Embryonic facial prominence (tissue), 1 donor: ENCODE measurements around the gene ALG2.

ENCODE experiments used
- DNase-seq: peaks from one replicate; pipeline ENCODE4 v3.0.0-alpha.2; 2016; ENCODE audit errors: extremely low spot score

Gene ALG2

DNA sequence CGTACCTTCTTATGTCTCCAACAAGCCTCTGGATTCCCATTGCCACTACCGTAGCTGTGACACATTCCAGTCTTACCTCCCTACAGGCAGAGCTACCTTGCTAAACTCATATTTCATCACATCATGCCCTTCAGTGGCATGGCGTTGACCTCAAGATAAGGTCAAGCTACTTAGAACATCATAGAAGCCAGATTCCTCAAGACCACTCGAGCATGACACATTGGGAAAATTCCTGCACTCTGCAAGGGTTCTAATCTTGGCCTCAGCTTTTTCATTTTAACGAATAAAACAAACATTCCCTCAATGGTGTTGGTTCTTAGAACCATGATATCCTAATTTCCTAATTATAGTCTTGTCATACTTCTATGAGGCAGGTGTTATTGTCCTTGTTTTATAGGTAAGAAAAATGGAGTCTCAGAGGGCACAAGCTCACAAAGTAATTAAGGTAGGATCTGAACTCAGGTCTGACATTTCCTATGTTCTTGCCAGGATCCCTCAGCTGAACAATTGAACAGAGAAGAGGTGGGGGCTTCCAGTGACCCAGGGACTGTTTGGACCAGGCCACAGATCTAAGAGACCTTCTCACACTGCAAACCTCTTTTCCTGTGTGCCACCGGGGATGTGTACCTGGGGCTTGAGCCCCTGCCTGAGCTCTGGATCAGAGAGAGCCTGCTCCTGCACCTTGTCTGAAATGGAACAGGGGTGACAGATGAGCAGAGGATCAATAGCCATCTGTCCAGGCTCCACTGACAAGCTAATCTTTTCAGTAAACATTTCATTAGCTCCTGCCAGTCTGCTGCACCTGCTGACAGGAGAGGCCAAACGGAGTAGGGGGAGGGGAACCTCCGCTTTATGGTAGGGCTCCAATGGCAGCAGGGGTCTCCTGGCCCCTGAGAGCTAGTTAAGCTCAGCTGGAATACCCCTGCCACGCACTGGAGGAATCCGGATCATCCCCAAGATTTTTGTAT lies 49.3 kb downstream of the ALG2 start:
- DNase-seq = no peak

DNA sequence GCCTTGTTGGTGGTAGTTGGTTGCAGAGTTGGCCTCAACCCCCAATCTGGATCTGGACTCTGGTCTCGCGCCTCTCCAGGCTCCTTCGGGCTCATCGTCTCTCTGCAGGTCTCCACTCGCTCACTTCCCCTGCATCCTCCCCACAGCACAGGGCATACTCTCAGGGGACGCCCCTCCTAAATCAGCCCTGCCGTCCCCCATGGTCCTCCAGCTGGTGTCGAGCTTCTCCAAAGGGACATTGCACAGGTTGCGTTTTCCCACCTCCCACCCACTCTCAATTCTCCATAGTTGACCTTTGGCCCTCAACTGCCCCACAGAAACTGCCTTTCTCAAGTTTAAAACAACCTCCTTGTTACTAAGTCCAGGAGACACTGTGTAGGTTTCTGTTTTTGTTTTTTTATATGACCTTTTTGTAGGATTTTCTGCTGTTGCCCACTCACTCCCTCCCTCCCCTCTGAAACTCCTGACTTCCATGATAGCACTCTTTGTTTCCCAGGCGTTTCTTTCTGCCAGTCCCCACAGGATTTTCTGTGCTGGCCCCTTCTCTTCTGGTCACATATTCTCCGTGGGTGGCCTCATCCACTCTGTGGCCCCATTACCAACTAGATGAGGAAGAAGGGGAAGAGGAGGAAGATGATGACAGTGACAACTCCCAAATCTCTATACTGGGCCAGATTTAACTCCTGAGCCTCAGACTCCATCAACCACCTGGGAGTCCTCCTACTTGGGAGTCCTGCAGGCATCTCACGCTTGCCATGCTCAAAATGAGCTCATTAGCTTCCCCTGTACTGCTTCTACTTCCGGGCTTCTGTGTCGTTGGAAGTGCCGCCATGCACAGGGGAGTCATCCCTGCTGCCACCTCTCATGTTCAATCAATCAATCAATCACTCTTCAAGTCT lies 50.3 kb downstream of the ALG2 start:
- DNase-seq = no peak

DNA sequence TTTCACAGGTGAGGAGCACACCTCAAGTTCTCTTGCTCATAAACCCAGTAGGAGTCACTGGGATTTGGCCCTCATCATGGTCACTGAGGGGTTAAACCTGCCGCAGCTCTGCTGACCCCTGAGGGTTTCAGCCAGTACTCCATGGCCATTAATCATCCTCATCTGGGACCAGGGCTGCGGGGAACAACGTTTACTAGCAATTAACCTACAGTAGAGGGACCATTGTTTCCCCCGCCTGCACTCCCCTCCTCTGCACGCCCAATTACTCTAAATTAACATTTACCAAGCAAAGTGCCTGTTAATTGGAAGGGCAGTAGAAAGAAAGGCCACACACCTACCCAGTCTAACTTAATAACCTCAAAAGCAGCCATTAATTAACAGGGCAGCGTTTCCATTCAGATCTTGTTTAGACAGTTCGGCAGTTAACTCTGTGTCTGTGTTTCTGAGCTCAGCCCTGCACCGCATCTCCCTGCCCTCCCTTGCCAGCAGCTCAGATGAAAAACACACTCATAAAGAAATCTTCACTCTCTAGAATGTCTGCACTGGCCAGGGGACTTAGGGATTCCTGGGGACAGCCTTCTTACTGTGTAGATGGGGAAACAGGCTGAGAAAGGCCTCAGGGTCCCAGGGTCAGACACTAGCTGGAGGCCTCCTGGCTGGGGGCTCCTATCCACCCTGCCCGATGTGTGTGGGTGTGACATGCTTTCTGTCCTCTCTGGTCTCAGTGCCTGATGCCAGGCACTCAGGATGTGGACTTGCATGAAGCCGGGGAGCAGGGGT lies 51.6 kb downstream of the ALG2 start:
- DNase-seq = no peak

DNA sequence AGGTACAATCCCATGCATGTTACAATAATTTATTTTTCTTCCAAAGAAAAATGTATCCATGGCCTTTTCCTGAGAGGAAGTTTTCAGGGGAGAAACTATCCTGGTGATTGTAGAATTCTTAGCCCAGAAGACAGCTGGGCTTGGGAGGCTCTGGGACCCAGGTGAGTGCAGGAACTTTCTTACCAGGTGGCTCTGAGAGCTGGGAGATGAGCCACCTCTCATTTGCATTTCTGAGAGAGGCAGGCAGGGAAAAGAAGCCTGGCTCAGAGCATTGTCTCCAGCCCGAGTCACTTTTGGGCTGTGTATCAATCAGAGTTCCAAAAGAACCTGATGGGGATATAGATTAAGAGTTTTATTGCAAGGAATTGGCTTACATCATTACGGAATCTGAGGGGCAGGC lies 52.7 kb downstream of the ALG2 start:
- DNase-seq = no peak

DNA sequence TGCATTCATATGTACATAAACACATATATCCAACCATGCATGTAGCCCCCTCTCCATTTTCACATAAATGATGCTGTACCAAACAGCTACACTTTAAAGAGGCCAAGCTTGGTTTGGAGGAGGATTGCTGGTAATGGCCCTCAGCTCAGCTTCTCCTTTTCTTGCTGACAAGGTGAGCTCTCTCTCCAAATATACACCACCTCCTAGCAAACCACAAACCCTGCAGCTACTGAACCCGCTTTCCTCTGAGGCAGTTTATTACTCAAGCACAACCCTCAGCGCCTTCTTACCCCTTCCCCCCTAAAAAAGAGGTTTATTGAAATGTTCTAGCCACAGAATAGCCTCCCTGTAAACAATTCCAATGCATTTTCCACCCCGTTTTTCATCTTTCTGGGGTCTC lies 54.0 kb downstream of the ALG2 start:
- no peak for DNase-seq

DNA sequence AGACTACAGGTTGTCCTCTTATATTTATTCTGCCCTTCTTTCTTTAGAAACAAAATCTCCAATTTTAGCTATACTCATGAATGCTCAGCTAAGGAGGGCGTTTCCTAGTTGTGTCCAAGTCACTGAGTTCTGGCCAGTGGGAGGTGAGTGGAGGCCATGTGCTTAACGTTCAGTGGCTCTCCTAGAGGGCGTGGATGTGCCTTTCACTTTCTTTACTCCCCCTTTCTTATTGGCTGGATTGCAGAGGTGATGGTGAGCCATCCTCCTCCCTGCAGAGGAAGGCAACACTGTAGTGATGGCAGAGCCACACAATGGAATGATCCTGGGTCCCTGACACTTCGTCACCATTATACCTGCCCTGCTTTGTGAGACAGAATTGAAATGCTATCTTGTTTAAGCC lies 54.6 kb downstream of the ALG2 start:
- DNase-seq = no peak
